OCI-LY7 (cell line): ENCODE measurements around the gene SLC25A24.
"Not testable (repeated sequence)": the region's sequence is repeated elsewhere in the genome, so short reads cannot be mapped to it uniquely, and the experiment has no call there.

Experiments
- CTCF ChIP-seq: fragments of 200-600 bp; sonication (generic); conservative IDR thresholded peaks from 2 replicates; pipeline ENCODE4 v1.5.1; 2014; ENCODE audit warnings: mild to moderate bottlenecking, antibody characterized with exemption, low read length, moderate library complexity, mixed read lengths
- EZH2phosphoT487 ChIP-seq: fragments of 200-600 bp; sonication (generic); IDR thresholded peaks from 2 replicates; pipeline ENCODE4 v1.6.1; 2018; ENCODE audit warnings: low read depth, borderline replicate concordance, mild to moderate bottlenecking, mixed run types, antibody characterized with exemption, low read length, moderate library complexity, mixed read lengths

DNA sequence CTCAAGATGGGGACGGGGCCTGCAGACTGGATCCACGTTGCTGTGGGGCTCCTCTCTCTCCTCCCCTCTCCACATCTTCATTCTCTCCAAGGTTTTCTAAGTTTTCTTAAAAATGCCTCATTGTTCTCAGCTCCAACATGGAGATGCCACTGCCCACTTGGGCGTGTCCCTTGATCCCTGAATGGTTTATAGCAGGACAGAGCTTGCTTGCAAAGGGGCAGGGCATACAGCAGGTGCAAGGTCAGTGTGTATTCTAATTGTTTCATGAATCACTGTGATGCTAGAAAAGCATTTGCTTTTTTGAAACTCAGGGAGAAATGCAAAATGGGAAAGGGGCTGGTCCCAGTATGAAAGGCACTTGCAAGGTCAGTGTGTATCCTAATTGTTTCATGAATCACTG, 29.8 kb upstream of the SLC25A24 start:
- not testable (repeated sequence) for TF ChIP-seq CTCF, EZH2phosphoT487
